GM18868 (cell line): ENCODE measurements around the gene ZDHHC1.
"Not testable (repeated sequence)": the region's sequence is repeated elsewhere in the genome, so short reads cannot be mapped to it uniquely, and the experiment has no call there.

ENCODE experiments used
- ATAC-seq: cut with Tn5 transposase; IDR thresholded peaks from one replicate; pipeline ENCODE4 v1.9.1; 2021; ENCODE audit warnings: mild to moderate bottlenecking, moderate library complexity; ENCODE audit not compliant: unreplicated experiment

ZDHHC1 gene

DNA sequence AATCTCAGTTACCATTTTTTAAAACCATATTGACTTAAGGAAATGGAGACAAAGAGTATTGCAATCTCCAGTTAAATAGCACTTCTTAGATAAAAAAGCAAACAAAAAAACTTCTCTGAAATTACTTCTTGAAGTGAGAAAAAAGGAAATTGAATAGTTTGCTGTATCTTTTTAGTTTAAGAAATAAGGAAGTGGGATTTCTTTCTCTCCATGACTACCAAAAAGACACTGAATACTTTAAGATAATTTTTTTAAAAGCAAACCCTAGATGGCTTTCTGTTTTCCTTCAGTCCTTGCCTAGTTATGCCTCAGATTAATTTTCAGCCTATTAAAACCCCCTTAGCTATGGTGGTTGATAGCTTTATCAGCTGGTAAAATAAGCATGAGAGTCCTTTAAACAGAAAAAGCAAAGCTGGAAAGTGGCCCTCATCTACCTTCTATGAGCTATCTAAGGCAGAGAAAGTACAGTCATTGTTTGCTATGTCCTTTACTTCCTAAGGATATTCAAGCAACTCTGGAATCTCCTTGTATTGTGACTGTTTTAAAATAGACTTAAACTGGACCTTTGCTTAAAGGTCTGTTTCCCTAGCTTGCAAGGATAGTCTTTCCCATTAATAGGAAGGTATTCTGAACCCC is 51.6 kb downstream of the ZDHHC1 start:
- no peak for ATAC-seq

DNA sequence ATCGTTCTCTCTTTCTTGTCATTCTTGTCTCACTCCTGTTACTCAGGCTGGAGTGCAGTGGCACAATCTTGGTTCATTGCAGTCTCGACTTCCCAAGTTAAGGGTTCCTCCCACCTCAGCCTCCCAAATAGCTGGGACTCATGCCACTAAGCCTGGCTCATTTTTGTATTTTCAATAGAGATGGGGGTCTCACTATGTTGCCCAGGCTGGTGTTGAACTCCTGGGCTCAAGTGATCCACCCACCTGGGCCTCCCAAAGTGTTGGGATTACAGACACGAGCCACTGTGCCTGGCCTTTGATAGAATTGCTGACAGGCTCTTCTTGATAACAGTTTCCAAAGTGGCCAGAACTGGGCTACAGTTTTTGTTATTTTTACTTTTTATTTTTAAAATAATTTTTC is 55.2 kb downstream of the ZDHHC1 start:
- no peak for ATAC-seq

- not testable (repeated sequence) for ATAC-seq
Observed at GRCh38 chr16:67359540-67360269, 56.6 kb downstream of the ZDHHC1 start.

- no peak for ATAC-seq
Observed at GRCh38 chr16:67357561-67357960, 58.7 kb downstream of the ZDHHC1 start.

DNA sequence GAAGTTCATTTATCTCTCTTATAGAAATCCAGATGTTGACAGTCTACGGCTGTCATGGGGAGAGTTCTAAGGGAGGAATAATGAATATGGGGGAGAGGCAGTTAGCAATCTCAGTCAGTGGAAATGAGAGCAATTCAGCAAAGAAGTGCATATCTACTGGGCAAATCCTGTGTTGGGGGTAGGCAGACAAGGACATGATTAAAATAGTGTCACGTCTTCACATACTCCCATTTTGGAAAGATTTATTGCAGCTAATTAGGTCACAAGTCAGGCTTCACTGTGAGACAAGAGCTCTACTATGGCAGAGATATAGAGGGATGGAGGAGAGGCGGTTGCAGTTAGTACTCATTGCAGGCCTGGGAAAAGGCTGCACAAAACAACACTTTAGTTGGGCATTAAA is 59.9 kb downstream of the ZDHHC1 start:
- ATAC-seq, result no peak

DNA sequence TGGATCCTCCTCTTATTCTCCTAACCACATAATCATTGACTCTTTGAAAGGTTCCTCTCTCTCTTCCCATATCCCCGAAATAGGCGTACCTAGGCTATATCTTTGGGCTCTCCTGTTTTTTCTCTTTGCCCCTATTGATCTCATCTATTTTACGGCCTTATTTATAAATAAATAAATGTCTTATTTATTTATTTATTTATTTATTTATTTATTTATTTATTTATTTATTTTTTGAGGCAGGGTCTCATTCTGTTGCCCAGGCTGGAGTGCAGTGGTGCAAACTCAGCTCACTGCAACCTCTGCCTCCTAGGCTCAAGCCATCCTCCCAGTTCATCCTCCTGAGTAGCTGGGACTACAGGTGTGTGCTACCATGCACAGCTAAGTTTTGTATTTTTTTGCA is 63.8 kb downstream of the ZDHHC1 start:
- not testable (repeated sequence) for ATAC-seq

DNA sequence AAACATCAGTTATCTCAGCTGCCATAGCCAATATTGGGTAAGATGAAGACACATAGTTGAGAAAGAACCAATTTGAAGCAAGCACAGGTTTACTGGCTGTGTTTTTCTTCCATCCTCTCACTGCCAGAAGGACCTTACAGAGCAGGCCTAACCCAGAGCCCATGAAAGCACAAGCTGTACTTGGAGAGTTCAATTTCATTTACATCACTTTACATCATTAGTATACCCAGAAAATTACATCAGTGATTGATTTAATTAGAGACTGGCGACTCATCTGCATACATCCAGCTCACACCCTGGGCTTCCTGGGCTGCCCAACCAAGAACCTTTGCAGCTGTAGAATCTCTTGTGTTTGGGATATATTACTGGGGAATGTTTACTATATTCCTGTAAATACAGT is 66.0 kb downstream of the ZDHHC1 start:
- ATAC-seq, result no peak

- ATAC-seq, result no peak
Observed at GRCh38 chr16:67349172-67349571, 67.1 kb downstream of the ZDHHC1 start.

DNA sequence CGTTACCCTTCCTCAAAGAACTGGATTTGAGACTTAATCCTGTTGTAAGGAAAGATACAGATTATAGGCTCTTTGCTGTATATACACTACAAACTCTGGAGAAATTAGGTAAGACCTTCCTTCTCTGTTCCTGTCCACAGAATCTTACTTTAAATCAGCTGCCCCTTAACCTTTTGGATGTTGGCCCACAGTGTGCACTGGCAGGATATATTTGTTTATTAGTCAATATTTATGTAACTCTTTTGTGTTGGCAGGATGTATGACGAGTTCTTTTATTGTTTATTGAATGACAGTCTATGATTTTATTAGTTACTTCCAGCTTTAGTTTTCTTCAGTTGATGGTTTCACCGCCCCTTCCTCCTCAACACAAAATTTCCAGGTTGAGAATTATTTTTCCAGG is 69.9 kb downstream of the ZDHHC1 start:
- no peak for ATAC-seq

DNA sequence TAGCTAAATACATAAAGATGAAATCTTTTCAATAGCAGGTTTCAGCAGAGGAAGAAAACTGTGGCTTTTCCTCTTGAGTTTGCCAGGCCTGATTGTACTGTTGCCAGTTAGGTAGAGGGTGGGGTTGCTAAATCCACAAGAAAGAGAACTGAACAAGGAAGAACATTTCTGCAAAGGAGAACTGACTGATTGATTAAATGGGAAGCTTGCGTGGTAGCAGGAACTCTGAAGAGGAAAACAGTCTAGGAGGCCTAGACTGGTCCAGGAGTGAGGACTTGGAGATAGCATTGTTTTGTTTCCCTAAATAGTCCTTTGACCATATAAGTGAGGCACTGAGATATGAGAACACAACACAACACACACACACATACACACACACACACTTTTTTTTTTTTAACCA is 70.9 kb downstream of the ZDHHC1 start:
- ATAC-seq, result no peak
